ENCODE measurements around the gene SYTL5.

The SYTL5 gene

GRCh38 chrX:38149016-38149415 is 142.7 kb downstream of the SYTL5 start:
- TF ChIP-seq PAX5 (IDR thresholded peaks at IDR 0.05; ENCODE audit: insufficient read depth, low read length, severe bottlenecking) (no peak), POU2F2 (IDR thresholded peaks at IDR 0.05; ENCODE audit: low read depth, low read length) (no peak), SPI1 (IDR thresholded peaks at IDR 0.05; ENCODE audit: low read depth, low read length) (no peak), TAF1 (IDR thresholded peaks at IDR 0.05; ENCODE audit: low read depth, low read length) (no peak), POLR2A (IDR thresholded peaks at IDR 0.05; ENCODE audit: low read depth, low read length) (no peak), POLR2AphosphoS5 (IDR thresholded peaks at IDR 0.05; ENCODE audit: low read depth, low read length) (no peak)
- no peak for FAIRE-seq

DNA sequence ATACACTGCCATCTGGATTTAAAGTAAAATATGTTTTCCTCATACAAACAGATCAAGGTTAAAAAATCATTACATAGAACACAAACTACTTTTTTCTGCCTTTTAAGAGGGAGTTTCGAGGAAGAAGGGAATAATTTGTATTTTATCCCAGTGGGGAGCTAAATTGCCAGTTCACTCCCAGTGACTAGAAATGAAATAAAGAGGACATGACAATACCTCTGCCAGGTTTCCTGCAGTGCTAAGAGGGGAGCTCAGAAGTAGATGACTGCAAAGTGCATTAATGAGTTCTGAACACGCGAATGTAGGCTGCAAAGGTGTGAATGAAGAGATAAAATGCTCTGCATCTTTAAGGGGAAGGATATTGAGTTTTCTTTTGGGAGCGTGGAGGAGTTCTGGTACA is 144.6 kb downstream of the SYTL5 start:
- TF ChIP-seq SPI1 (IDR thresholded peaks at IDR 0.05; ENCODE audit: low read depth, low read length) = no peak
- DNase-seq (ENCODE audit: insufficient read length, low spot score) (no peak), FAIRE-seq (no peak)

More at GRCh38 chrX:38149016-38149415, 142.7 kb downstream of the SYTL5 start:
- no peak for DNase-seq (ENCODE audit: insufficient read length, low spot score)

- TF ChIP-seq POU2F2 (IDR thresholded peaks at IDR 0.05; ENCODE audit: low read depth, low read length) = no peak
- TF ChIP-seq PAX5 (IDR thresholded peaks at IDR 0.05; ENCODE audit: insufficient read depth, low read length, severe bottlenecking) = no peak
- TF ChIP-seq TAF1 (IDR thresholded peaks at IDR 0.05; ENCODE audit: low read depth, low read length) = no peak
- FAIRE-seq (no peak), DNase-seq (ENCODE audit: insufficient read length, low spot score) (no peak)
Measured at GRCh38 chrX:38151441-38151840, 145.1 kb downstream of the SYTL5 start.

- DNase-seq (ENCODE audit: insufficient read length, low spot score) = no peak
- FAIRE-seq = no peak
- TF ChIP-seq POLR2AphosphoS5 (IDR thresholded peaks at IDR 0.05; ENCODE audit: low read depth, low read length) (no peak), TAF1 (IDR thresholded peaks at IDR 0.05; ENCODE audit: low read depth, low read length) (no peak), PAX5 (IDR thresholded peaks at IDR 0.05; ENCODE audit: insufficient read depth, low read length, severe bottlenecking) (no peak), POU2F2 (IDR thresholded peaks at IDR 0.05; ENCODE audit: low read depth, low read length) (no peak), SPI1 (IDR thresholded peaks at IDR 0.05; ENCODE audit: low read depth, low read length) (no peak), POLR2A (IDR thresholded peaks at IDR 0.05; ENCODE audit: low read depth, low read length) (no peak)
Measured at GRCh38 chrX:38154340-38154739, 148.0 kb downstream of the SYTL5 start.

GRCh38 chrX:38154818-38155217 is 148.5 kb downstream of the SYTL5 start:
- no peak for DNase-seq (ENCODE audit: insufficient read length, low spot score)
- TF ChIP-seq PAX5 (IDR thresholded peaks at IDR 0.05; ENCODE audit: insufficient read depth, low read length, severe bottlenecking) = no peak
- no peak for TF ChIP-seq SPI1 (IDR thresholded peaks at IDR 0.05; ENCODE audit: low read depth, low read length)
- no peak for TF ChIP-seq POLR2AphosphoS5 (IDR thresholded peaks at IDR 0.05; ENCODE audit: low read depth, low read length)
- TF ChIP-seq POLR2A (IDR thresholded peaks at IDR 0.05; ENCODE audit: low read depth, low read length) = no peak
- TF ChIP-seq TAF1 (IDR thresholded peaks at IDR 0.05; ENCODE audit: low read depth, low read length) = no peak
- TF ChIP-seq POU2F2 (IDR thresholded peaks at IDR 0.05; ENCODE audit: low read depth, low read length) = no peak
- no peak for FAIRE-seq

GRCh38 chrX:38156838-38157237 is 150.5 kb downstream of the SYTL5 start:
- DNase-seq (ENCODE audit: insufficient read length, low spot score) (no peak), FAIRE-seq (no peak)
- no peak for TF ChIP-seq TAF1 (IDR thresholded peaks at IDR 0.05; ENCODE audit: low read depth, low read length)
- TF ChIP-seq POLR2A (IDR thresholded peaks at IDR 0.05; ENCODE audit: low read depth, low read length) = no peak
- no peak for TF ChIP-seq PAX5 (IDR thresholded peaks at IDR 0.05; ENCODE audit: insufficient read depth, low read length, severe bottlenecking)
- TF ChIP-seq POU2F2 (IDR thresholded peaks at IDR 0.05; ENCODE audit: low read depth, low read length) = no peak
- TF ChIP-seq SPI1 (IDR thresholded peaks at IDR 0.05; ENCODE audit: low read depth, low read length) = no peak
- no peak for TF ChIP-seq POLR2AphosphoS5 (IDR thresholded peaks at IDR 0.05; ENCODE audit: low read depth, low read length)

DNA sequence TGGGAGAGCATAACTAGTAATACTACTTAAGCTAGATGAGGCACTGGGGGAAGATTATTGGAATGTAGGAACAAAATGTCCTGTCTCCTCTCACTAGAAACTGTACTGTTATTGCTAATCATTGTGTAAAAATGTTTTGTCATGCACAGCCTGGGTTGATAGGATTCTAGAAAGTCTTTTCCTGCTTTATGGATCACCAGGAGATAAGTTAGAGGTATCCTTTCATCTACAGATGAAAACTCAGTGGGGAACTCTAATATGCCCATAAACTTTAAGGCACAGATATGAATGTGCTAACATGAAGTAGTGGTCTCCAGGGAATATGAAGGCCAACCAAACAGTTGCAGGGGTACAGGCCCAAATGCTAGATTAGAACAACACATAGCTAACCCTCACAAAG is 156.8 kb downstream of the SYTL5 start:
- TF ChIP-seq POLR2AphosphoS5 (IDR thresholded peaks at IDR 0.05; ENCODE audit: low read depth, low read length) (no peak), PAX5 (IDR thresholded peaks at IDR 0.05; ENCODE audit: insufficient read depth, low read length, severe bottlenecking) (no peak), POLR2A (IDR thresholded peaks at IDR 0.05; ENCODE audit: low read depth, low read length) (no peak), TAF1 (IDR thresholded peaks at IDR 0.05; ENCODE audit: low read depth, low read length) (no peak), POU2F2 (IDR thresholded peaks at IDR 0.05; ENCODE audit: low read depth, low read length) (no peak), SPI1 (IDR thresholded peaks at IDR 0.05; ENCODE audit: low read depth, low read length) (no peak)
- FAIRE-seq (no peak), DNase-seq (ENCODE audit: insufficient read length, low spot score) (no peak)

GRCh38 chrX:38165023-38165422 is 158.7 kb downstream of the SYTL5 start:
- FAIRE-seq (no peak), DNase-seq (ENCODE audit: insufficient read length, low spot score) (no peak)
- TF ChIP-seq POLR2A (IDR thresholded peaks at IDR 0.05; ENCODE audit: low read depth, low read length) (no peak), SPI1 (IDR thresholded peaks at IDR 0.05; ENCODE audit: low read depth, low read length) (no peak), POLR2AphosphoS5 (IDR thresholded peaks at IDR 0.05; ENCODE audit: low read depth, low read length) (no peak), TAF1 (IDR thresholded peaks at IDR 0.05; ENCODE audit: low read depth, low read length) (no peak), POU2F2 (IDR thresholded peaks at IDR 0.05; ENCODE audit: low read depth, low read length) (no peak), PAX5 (IDR thresholded peaks at IDR 0.05; ENCODE audit: insufficient read depth, low read length, severe bottlenecking) (no peak)

GRCh38 chrX:38166478-38167083 is 160.2 kb downstream of the SYTL5 start:
- DNase-seq (ENCODE audit: insufficient read length, low spot score) (no peak), FAIRE-seq (no peak)
- no peak for TF ChIP-seq SPI1 (IDR thresholded peaks at IDR 0.05; ENCODE audit: low read depth, low read length)
- no peak for TF ChIP-seq TAF1 (IDR thresholded peaks at IDR 0.05; ENCODE audit: low read depth, low read length)
- TF ChIP-seq PAX5 (IDR thresholded peaks at IDR 0.05; ENCODE audit: insufficient read depth, low read length, severe bottlenecking) = no peak
- TF ChIP-seq POLR2A (IDR thresholded peaks at IDR 0.05; ENCODE audit: low read depth, low read length) = no peak
- TF ChIP-seq POLR2AphosphoS5 (IDR thresholded peaks at IDR 0.05; ENCODE audit: low read depth, low read length) = no peak
- no peak for TF ChIP-seq POU2F2 (IDR thresholded peaks at IDR 0.05; ENCODE audit: low read depth, low read length)

GRCh38 chrX:38170556-38170955 is 164.2 kb downstream of the SYTL5 start:
- FAIRE-seq = no peak
- TF ChIP-seq PAX5 (IDR thresholded peaks at IDR 0.05; ENCODE audit: insufficient read depth, low read length, severe bottlenecking) (no peak), TAF1 (IDR thresholded peaks at IDR 0.05; ENCODE audit: low read depth, low read length) (no peak), SPI1 (IDR thresholded peaks at IDR 0.05; ENCODE audit: low read depth, low read length) (no peak), POU2F2 (IDR thresholded peaks at IDR 0.05; ENCODE audit: low read depth, low read length) (no peak), POLR2AphosphoS5 (IDR thresholded peaks at IDR 0.05; ENCODE audit: low read depth, low read length) (no peak), POLR2A (IDR thresholded peaks at IDR 0.05; ENCODE audit: low read depth, low read length) (no peak)
- DNase-seq (ENCODE audit: insufficient read length, low spot score) = no peak
